Mononuclear cell (primary cell): ENCODE measurements around the gene MRPL34. TPM values are rescaled to one million over a fixed set of nuclear protein-coding genes. Genes with fewer than 3 reads are reported as not detected.
"Not testable (repeated sequence)": the region's sequence is repeated elsewhere in the genome, so short reads cannot be mapped to it uniquely, and the experiment has no call there.

Experiments
- H3K27me3 ChIP-seq: 2 replicates; pipeline ENCODE4 v1.6.0; 2011; ENCODE audit warnings: low read length, control low read depth; ENCODE audit not compliant: insufficient read depth
- H3K4me1 ChIP-seq: 2 replicates; pipeline ENCODE4 v1.5.1; 2011; ENCODE audit warnings: mild to moderate bottlenecking, low read length, control low read depth; ENCODE audit not compliant: insufficient read depth
- H3K4me3 ChIP-seq: 2 replicates; pipeline ENCODE4 v1.5.1; 2011; ENCODE audit warnings: mild to moderate bottlenecking, low read length, moderate library complexity
- H3K9me3 ChIP-seq: 2 replicates; pipeline ENCODE4 v1.5.1; 2011; ENCODE audit warnings: low read depth, mild to moderate bottlenecking, control low read depth, low read length
- total RNA-seq: library from RNA; depleted of rRNA; stranded (reverse); fragments of >200 nt; gene quantifications from one replicate; pipeline ENCODE4 v1.2.3, GENCODE V29; 2012

The MRPL34 gene
- 22.8 TPM for total RNA-seq

- no peaks in the 10 kb centered on the region for H3K9me3 ChIP-seq
- peak within 1 kb of the TSS; percentile 56 for H3K4me3 ChIP-seq
- H3K27me3 ChIP-seq, result no peaks in the 10 kb centered on the region
- peaks cover 61% of the 10 kb centered on the region for H3K4me1 ChIP-seq
These were observed at the start of gene MRPL34 for GRCh38 chr19:17305517-17306284. Gene MRPL34, plus strand, starts transcription at chr19:17305872. Its CDS starts 21 bp downstream, at chr19:17305893.

DNA sequence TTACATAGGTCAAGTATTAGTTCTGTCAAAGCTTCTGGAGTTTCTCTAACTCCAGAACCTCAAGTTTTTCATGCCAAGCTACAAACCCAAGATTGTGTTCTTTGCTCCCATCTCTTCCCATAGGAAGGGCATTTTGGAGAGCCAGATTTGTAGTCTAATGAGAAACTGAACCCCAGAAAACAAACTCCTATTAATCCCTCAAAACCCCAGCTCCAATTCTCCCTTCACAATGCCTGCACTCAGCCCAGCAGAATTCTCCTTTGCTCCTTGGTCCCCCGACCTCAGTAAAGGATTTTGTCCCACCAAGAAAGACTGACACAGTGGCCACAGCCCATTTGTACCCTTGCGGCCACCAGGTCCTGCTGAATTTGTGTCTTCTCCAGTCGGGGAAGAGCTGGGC, 49.5 kb upstream of the MRPL34 start:
- Histone ChIP-seq H3K9me3 (no peaks in the 10 kb centered on the region), H3K4me3 (no peak overlapping the region), H3K27me3 (no peaks in the 10 kb centered on the region), H3K4me1 (no peaks in the 10 kb centered on the region)

GRCh38 chr19:17259118-17259780, 46.4 kb upstream of the MRPL34 start:
- no peaks in the 10 kb centered on the region for H3K4me1 ChIP-seq
- H3K27me3 ChIP-seq, result no peaks in the 10 kb centered on the region
- no peaks in the 10 kb centered on the region for H3K9me3 ChIP-seq
- no peak overlapping the region for H3K4me3 ChIP-seq

GRCh38 chr19:17259934-17260333, 45.7 kb upstream of the MRPL34 start:
- Histone ChIP-seq H3K4me3 (no peak overlapping the region), H3K9me3 (no peaks in the 10 kb centered on the region), H3K27me3 (no peaks in the 10 kb centered on the region), H3K4me1 (peaks cover 1% of the 10 kb centered on the region)

- peaks cover 4% of the 10 kb centered on the region for H3K4me1 ChIP-seq
- no peaks in the 10 kb centered on the region for H3K27me3 ChIP-seq
- no peaks in the 10 kb centered on the region for H3K9me3 ChIP-seq
- no peak overlapping the region for H3K4me3 ChIP-seq
These were observed 44.8 kb upstream of the MRPL34 start for GRCh38 chr19:17260842-17261325.

GRCh38 chr19:17262557-17262956, 43.1 kb upstream of the MRPL34 start:
- no peaks in the 10 kb centered on the region for H3K9me3 ChIP-seq
- H3K4me1 ChIP-seq, result peaks cover 14% of the 10 kb centered on the region
- no peak overlapping the region for H3K4me3 ChIP-seq
- no peaks in the 10 kb centered on the region for H3K27me3 ChIP-seq

DNA sequence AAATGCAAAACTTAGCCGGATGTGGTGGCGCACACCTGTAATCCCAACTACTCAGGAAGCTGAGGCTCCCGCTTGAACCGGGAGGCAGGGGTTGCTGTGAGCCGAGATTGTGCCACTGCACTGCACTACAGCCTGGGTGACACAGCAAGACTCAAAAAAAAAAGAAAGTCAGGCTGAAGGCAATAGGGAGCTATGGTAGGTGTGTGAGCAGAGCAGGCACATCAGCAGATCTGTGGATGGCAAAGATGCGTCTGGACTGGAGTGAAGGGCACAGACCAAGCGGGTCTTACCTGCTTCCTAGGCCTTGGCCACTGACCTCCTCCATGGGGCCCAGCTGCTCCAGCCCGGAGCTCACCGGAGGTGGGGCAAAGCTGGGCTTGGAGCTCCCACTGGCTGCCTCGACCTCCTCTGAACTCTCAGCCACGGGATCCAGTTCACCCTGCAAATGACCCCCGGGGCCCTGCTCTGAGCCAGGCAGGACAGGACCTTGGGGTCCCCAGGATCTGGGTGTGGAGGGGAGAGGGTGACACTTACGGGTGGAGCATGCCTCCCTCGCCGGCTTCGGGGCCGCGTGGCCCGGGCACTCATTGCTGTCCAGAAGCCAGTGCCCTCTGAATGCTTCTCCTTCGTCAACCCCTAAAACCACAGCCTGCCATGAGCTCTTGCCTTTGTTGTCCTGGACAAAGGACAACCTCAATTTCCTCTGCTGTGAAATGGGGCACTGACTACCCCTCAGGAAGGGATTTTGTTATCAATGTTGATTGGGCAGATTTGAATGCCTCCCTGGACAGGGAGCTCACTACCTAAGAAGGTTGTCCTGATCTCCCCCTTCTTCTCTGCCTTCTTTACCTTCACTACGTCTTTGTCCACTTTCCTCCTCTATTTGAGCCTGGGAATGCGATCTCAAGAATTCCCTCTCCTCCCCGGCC, 41.7 kb upstream of the MRPL34 start:
- no peak overlapping the region for H3K4me3 ChIP-seq
- no peaks in the 10 kb centered on the region for H3K9me3 ChIP-seq
- H3K4me1 ChIP-seq, result peaks cover 25% of the 10 kb centered on the region
- H3K27me3 ChIP-seq, result no peaks in the 10 kb centered on the region

DNA sequence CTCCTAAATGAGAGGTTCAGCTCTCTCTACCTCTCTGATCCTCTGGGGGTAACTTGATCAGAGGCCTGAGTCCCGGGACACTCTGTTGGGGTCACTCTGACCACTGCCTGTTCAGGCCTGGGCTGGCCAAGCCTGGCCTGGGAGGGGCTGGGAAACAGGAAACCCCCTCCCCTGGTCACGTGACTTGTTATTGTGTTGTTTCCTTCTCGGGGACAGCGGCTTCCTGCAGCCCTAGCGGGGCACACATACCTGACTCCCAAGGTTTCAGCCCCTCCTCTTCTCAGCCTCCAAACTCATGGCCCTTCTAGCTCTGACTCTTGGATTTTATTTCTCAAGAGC, 41.1 kb upstream of the MRPL34 start, which contains the start of gene USHBP1:
Gene USHBP1, minus strand, starts transcription at position 105 of the 339 bp plus-strand sequence. CDS start 446 bp downstream, outside the sequence.
- peaks cover 25% of the 10 kb centered on the region for H3K4me1 ChIP-seq

GRCh38 chr19:17266026-17266425, 39.6 kb upstream of the MRPL34 start:
- Histone ChIP-seq H3K4me1 (peaks cover 25% of the 10 kb centered on the region), H3K4me3 (no peak overlapping the region), H3K9me3 (no peaks in the 10 kb centered on the region), H3K27me3 (no peaks in the 10 kb centered on the region)

More for the DNA sequence above, 41.1 kb upstream of the MRPL34 start, which contains the start of gene USHBP1:
- Histone ChIP-seq H3K4me3 (no peak within 1 kb of the TSS), H3K27me3 (no peaks in the 10 kb centered on the region), H3K9me3 (no peaks in the 10 kb centered on the region)

- H3K4me1 ChIP-seq, result peaks cover 25% of the 10 kb centered on the region
- H3K9me3 ChIP-seq, result no peaks in the 10 kb centered on the region
- no peak overlapping the region for H3K4me3 ChIP-seq
- H3K27me3 ChIP-seq, result no peaks in the 10 kb centered on the region
These were observed 39.1 kb upstream of the MRPL34 start for GRCh38 chr19:17266589-17266974.

DNA sequence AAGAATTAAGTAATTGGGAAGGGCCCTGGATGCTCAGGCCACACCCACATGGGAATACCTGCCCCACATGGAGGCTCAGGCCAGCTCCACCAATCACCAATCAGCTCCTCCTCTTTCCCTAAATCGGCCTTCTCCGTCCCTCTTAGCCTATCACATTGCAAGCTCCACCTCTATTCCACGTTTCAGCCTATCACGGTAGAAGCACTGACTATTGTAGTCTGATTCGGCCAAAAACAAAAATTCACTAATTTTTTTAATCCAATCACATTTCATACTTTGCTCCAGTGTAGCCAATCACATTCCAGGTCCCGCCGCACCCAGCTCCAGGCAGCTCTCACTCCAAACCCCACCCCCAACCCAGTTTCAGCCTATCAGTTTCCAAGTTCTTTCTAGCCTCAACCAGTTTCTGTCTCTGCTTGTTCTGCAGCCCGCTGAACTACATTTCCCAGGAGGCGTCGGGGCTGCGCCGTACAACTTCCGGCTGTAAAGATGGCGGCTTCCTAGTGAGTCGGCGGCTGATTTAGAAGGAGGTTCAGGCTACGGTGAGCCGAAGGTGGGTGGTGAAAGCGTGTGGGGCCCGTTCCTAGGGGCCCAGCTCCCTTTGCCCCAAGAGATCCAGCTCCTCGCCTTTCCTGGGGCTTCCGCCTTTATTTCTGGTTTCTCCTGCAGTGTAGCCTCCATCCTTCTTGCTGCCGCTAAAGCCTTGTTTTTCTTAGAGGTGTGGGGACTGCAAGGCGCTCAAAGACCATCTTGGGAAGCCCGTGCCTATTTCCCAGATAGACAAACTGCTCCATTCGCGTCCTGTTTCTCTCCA, 38.5 kb upstream of the MRPL34 start, which contains the start of gene BABAM1:
Gene BABAM1, plus strand, starts transcription at position 469 of the 814 bp plus-strand sequence. CDS start 1,364 bp downstream, outside the sequence.
- H3K9me3 ChIP-seq, result no peaks in the 10 kb centered on the region
- H3K4me1 ChIP-seq, result peaks cover 25% of the 10 kb centered on the region
- peak within 1 kb of the TSS; percentile 94 for H3K4me3 ChIP-seq
- no peaks in the 10 kb centered on the region for H3K27me3 ChIP-seq

DNA sequence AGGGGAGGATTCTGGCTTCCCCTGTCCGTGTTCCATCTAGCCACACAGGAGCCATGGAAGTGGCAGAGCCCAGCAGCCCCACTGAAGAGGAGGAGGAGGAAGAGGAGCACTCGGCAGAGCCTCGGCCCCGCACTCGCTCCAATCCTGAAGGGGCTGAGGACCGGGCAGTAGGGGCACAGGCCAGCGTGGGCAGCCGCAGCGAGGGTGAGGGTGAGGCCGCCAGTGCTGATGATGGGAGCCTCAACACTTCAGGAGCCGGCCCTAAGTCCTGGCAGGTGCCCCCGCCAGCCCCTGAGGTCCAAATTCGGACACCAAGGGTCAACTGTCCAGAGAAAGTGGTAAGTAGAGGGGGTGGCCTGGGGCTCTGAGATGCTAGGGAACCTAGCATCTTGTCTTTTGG, 36.9 kb upstream of the MRPL34 start:
- Histone ChIP-seq H3K9me3 (no peaks in the 10 kb centered on the region), H3K4me1 (peaks cover 25% of the 10 kb centered on the region), H3K27me3 (no peaks in the 10 kb centered on the region), H3K4me3 (no peak overlapping the region)

DNA sequence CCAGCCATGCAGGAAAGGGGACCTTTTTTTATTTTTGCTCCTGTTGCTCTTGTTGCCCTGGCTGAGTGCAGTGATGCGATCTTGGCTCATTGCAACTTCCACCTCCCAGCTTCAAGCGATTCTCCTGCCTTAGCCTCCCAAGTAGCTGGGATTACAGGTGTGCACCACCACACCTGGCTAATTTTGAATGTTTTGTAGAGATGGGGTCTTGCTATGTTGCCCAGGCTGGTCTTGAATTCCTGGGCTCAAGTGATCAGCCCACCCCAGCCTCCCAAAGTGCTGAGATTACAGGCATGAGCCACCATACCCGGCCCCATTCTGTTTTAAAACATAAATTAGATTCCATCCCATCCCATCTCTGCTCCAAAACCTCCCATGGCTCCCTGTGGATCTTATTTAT, 30.8 kb upstream of the MRPL34 start:
- not testable (repeated sequence) for H3K4me1 ChIP-seq, H3K9me3 ChIP-seq, H3K4me3 ChIP-seq, H3K27me3 ChIP-seq
